Activated CD4-positive, alpha-beta T cell treated with anti-CD3 and anti-CD28 coated beads for 24 hours (primary cell): ENCODE measurements around the gene ATP1B2.

Experiments used
- DNase-seq, 2 donors: peaks; one replicate each; pipeline ENCODE4 v3.0.0-alpha.2; 2020; ENCODE audit warnings: low read depth in 2 of 2

The ATP1B2 gene

GRCh38 chr17:7685533-7686221 lies 35.0 kb downstream of the ATP1B2 start:
- peak; percentile 78 to 85 for DNase-seq

GRCh38 chr17:7686222-7687071 lies 35.7 kb downstream of the ATP1B2 start:
- peak; percentile 62 to 65 for DNase-seq

GRCh38 chr17:7687072-7687907 lies 36.6 kb downstream of the ATP1B2 start, which contains the start of gene TP53:
TP53 (minus strand) TSS chr17:7687490; CDS start chr17:7676594, 10,896 bp downstream.
- peak; percentile 71 to 83 for DNase-seq

GRCh38 chr17:7687908-7688807 lies 37.4 kb downstream of the ATP1B2 start, which contains the start of gene WRAP53:
WRAP53 (plus strand) TSS chr17:7688477; CDS start chr17:7688649, 172 bp downstream.
- DNase-seq: peak; percentile 92 to 94

- DNase-seq: no peak
Observed at GRCh38 chr17:7688808-7689316, 38.1 kb downstream of the ATP1B2 start.

- DNase-seq: no peak
Observed at GRCh38 chr17:7695586-7695985, 44.9 kb downstream of the ATP1B2 start.

- no peak for DNase-seq
Observed at GRCh38 chr17:7697828-7698588, 47.3 kb downstream of the ATP1B2 start.

GRCh38 chr17:7700510-7700909 lies 49.8 kb downstream of the ATP1B2 start:
- no peak for DNase-seq

GRCh38 chr17:7701681-7702080 lies 51.0 kb downstream of the ATP1B2 start:
- DNase-seq: no peak

- no peak for DNase-seq
Observed at GRCh38 chr17:7702776-7703175, 52.0 kb downstream of the ATP1B2 start.

GRCh38 chr17:7703584-7704479 lies 53.1 kb downstream of the ATP1B2 start:
- no peak for DNase-seq

- no peak for DNase-seq
Observed at GRCh38 chr17:7704601-7705268, 54.0 kb downstream of the ATP1B2 start, which contains the start of gene EFNB3. EFNB3 (plus strand) TSS chr17:7705202; CDS start chr17:7705599, 397 bp downstream.

- no peak for DNase-seq
Observed at GRCh38 chr17:7705269-7706255, 54.8 kb downstream of the ATP1B2 start.

GRCh38 chr17:7706631-7707354 lies 56.1 kb downstream of the ATP1B2 start:
- DNase-seq: no peak
